Right lobe of liver (tissue), 4 donors: ENCODE data around the gene C4orf50.

Experiments used
- POLR2A ChIP-seq: fragments of 450-650 bp; IDR thresholded peaks from one replicate; pipeline ENCODE4 v1.6.1; 2017; ENCODE audit warnings: antibody characterized with exemption, mild to moderate bottlenecking
- TF ChIP-seq, protein P1 (sequence below), 4 donors: fragments of 200-600 bp in 3 of 4; fragments of 450-650 bp in 1 of 4; IDR thresholded peaks; one replicate each; pipeline versions ENCODE4 v1.5.1 to v1.8.0; 2016 to 2022; ENCODE audit warnings: antibody characterized with exemption in 4 of 4, mild to moderate bottlenecking in 2 of 4
- donor health status: DM: no; HTN: no; CAD: no.
- donor health status: DM: no; HTN: no; CAD: no.
- donor health status: DM: no; HTN: yes; CAD: no.

GRCh38 chr4:6008092-6008551 is 10.1 kb downstream of the C4orf50 start:
- no peak for TF ChIP-seq POLR2A
- TF ChIP-seq, protein P1, sequence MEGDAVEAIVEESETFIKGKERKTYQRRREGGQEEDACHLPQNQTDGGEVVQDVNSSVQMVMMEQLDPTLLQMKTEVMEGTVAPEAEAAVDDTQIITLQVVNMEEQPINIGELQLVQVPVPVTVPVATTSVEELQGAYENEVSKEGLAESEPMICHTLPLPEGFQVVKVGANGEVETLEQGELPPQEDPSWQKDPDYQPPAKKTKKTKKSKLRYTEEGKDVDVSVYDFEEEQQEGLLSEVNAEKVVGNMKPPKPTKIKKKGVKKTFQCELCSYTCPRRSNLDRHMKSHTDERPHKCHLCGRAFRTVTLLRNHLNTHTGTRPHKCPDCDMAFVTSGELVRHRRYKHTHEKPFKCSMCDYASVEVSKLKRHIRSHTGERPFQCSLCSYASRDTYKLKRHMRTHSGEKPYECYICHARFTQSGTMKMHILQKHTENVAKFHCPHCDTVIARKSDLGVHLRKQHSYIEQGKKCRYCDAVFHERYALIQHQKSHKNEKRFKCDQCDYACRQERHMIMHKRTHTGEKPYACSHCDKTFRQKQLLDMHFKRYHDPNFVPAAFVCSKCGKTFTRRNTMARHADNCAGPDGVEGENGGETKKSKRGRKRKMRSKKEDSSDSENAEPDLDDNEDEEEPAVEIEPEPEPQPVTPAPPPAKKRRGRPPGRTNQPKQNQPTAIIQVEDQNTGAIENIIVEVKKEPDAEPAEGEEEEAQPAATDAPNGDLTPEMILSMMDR (IDR thresholded peaks at IDR 0.05) = peak in 1 of 4 donors; percentile 18
